GM11168 (cell line): Measurements from ENCODE around the gene KCNH6.

Experiments used
- in situ Hi-C: fragments of 300-500 bp; cut with MboI; formaldehyde crosslinking; loops from one replicate; pipeline ENCODE4 v1.12.0; 2022; ENCODE audit warnings: low sequenced_read_pairs; ENCODE audit not compliant: unreplicated experiment

The KCNH6 gene

GRCh38 chr17:63579633-63580032 lies 56.5 kb downstream of the KCNH6 start:
- in situ Hi-C loops = no loop called here

GRCh38 chr17:63587770-63588169 lies 64.6 kb downstream of the KCNH6 start:
- in situ Hi-C loops = no loop called here

GRCh38 chr17:63588797-63589196 lies 65.6 kb downstream of the KCNH6 start:
- in situ Hi-C loops = no loop called here

GRCh38 chr17:63589646-63590045 lies 66.5 kb downstream of the KCNH6 start:
- in situ Hi-C loops = no loop called here

- in situ Hi-C loops = no loop called here
Measured at GRCh38 chr17:63592797-63593196, 69.6 kb downstream of the KCNH6 start.

- in situ Hi-C loops = no loop called here
Measured at GRCh38 chr17:63595132-63595531, 72.0 kb downstream of the KCNH6 start.
